Activated B cell treated with CpG ODN at 0.5 μM for 24 hours (primary cell): ENCODE results near the gene KANK3. TPM values are rescaled to one million over a fixed set of nuclear protein-coding genes. Genes with fewer than 3 reads are reported as not detected.

Source experiments
- ATAC-seq: fragments of 200-7000 bp; cut with Tn5 transposase; one replicate; pipeline ENCODE4 v1.10.0; 2021; ENCODE audit warnings: low read depth, mild to moderate bottlenecking, moderate library complexity
- CTCF ChIA-PET: fragments of 350-600 bp; sonication (Branson Sonifier 250); formaldehyde crosslinking; loops from one replicate; lab custom pipeline; 2021; ENCODE audit warnings: antibody characterized with exemption; lab: Charles Lee
- POLR2A ChIA-PET: fragments of 350-600 bp; sonication (Branson Sonifier 250); formaldehyde crosslinking; loops from one replicate; lab custom pipeline; 2021; ENCODE audit warnings: antibody characterized with exemption; lab: Charles Lee
- DNase-seq: peaks from one replicate; pipeline ENCODE4 v3.0.0; 2022
- H3K27ac Mint-ChIP-seq: one replicate; pipeline ENCODE4 v1.8.0; 2020; ENCODE audit warnings: mixed read lengths
- H3K27me3 Mint-ChIP-seq: one replicate; pipeline ENCODE4 v1.8.0; 2021; ENCODE audit warnings: mixed read lengths
- H3K36me3 Mint-ChIP-seq: one replicate; pipeline ENCODE4 v1.8.0; 2021; ENCODE audit warnings: low read depth, mixed read lengths
- H3K4me1 Mint-ChIP-seq: one replicate; pipeline ENCODE4 v1.8.0; 2021; ENCODE audit warnings: mixed read lengths
- H3K4me3 Mint-ChIP-seq: one replicate; pipeline ENCODE4 v1.8.0; 2020; ENCODE audit warnings: mild to moderate bottlenecking, mixed read lengths
- H3K9me3 Mint-ChIP-seq: one replicate; pipeline ENCODE4 v1.8.0; 2020; ENCODE audit warnings: mixed read lengths
- intact Hi-C: fragments of 100-400 bp; cut with micrococcal nuclease; formaldehyde crosslinking; loops from one replicate; pipeline ENCODE4 v1.15.1; 2024
- total RNA-seq: library from RNA; stranded (reverse); gene quantifications from 2 replicates; pipeline ENCODE4 v1.2.3, GENCODE V29; 2022
- TF ChIP-seq, protein P1 (sequence below): fragments of 200-600 bp; IDR thresholded peaks from one replicate; pipeline ENCODE4 v1.8.0; 2022; ENCODE audit warnings: antibody characterized with exemption, mild to moderate bottlenecking

Gene KANK3
- total RNA-seq, 1 donor from 2014 or later: 0.29 TPM

- POLR2A ChIA-PET: no interaction called here
- TF ChIP-seq, protein P1, sequence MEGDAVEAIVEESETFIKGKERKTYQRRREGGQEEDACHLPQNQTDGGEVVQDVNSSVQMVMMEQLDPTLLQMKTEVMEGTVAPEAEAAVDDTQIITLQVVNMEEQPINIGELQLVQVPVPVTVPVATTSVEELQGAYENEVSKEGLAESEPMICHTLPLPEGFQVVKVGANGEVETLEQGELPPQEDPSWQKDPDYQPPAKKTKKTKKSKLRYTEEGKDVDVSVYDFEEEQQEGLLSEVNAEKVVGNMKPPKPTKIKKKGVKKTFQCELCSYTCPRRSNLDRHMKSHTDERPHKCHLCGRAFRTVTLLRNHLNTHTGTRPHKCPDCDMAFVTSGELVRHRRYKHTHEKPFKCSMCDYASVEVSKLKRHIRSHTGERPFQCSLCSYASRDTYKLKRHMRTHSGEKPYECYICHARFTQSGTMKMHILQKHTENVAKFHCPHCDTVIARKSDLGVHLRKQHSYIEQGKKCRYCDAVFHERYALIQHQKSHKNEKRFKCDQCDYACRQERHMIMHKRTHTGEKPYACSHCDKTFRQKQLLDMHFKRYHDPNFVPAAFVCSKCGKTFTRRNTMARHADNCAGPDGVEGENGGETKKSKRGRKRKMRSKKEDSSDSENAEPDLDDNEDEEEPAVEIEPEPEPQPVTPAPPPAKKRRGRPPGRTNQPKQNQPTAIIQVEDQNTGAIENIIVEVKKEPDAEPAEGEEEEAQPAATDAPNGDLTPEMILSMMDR: no peak
- H3K4me1 Mint-ChIP-seq: peaks cover 7% of the 10 kb centered on the region
- CTCF ChIA-PET: no interaction called here
- intact Hi-C loops: no loop called here
- no peaks in the 10 kb centered on the region for H3K36me3 Mint-ChIP-seq
- ATAC-seq: peak; percentile 38
- no peak overlapping the region for H3K4me3 Mint-ChIP-seq
- no peak overlapping the region for H3K27ac Mint-ChIP-seq
- no peaks in the 10 kb centered on the region for H3K9me3 Mint-ChIP-seq
- no peak for DNase-seq
- peaks cover 24% of the 10 kb centered on the region for H3K27me3 Mint-ChIP-seq
These were observed 8.4 kb downstream of the KANK3 start for GRCh38 chr19:8334458-8335342.

GRCh38 chr19:8333767-8334457, 9.2 kb downstream of the KANK3 start:
- Mint-ChIP-seq H3K4me1 (peaks cover 7% of the 10 kb centered on the region), H3K36me3 (no peaks in the 10 kb centered on the region), H3K9me3 (no peaks in the 10 kb centered on the region), H3K4me3 (no peak overlapping the region), H3K27ac (no peak overlapping the region), H3K27me3 (peaks cover 22% of the 10 kb centered on the region)
- CTCF ChIA-PET: no interaction called here
- TF ChIP-seq, protein P1: no peak
- no peak for ATAC-seq
- intact Hi-C loops: no loop called here
- POLR2A ChIA-PET: no interaction called here
- DNase-seq: no peak

- H3K9me3 Mint-ChIP-seq: no peaks in the 10 kb centered on the region
- CTCF ChIA-PET: no interaction called here
- H3K36me3 Mint-ChIP-seq: no peaks in the 10 kb centered on the region
- POLR2A ChIA-PET: no interaction called here
- ATAC-seq: no peak
- intact Hi-C loops: no loop called here
- no peak overlapping the region for H3K27ac Mint-ChIP-seq
- H3K4me3 Mint-ChIP-seq: no peak overlapping the region
- H3K4me1 Mint-ChIP-seq: peaks cover 7% of the 10 kb centered on the region
- TF ChIP-seq, protein P1: no peak
- DNase-seq: no peak
- peaks cover 23% of the 10 kb centered on the region for H3K27me3 Mint-ChIP-seq
These were observed 9.9 kb downstream of the KANK3 start for GRCh38 chr19:8332976-8333766.

GRCh38 chr19:8331263-8331845, 11.7 kb downstream of the KANK3 start:
- ATAC-seq (no peak), DNase-seq (no peak)
- H3K27ac Mint-ChIP-seq: no peak overlapping the region
- H3K4me1 Mint-ChIP-seq: peaks cover 5% of the 10 kb centered on the region
- peaks cover 17% of the 10 kb centered on the region for H3K27me3 Mint-ChIP-seq
- H3K9me3 Mint-ChIP-seq: no peaks in the 10 kb centered on the region
- POLR2A ChIA-PET: no interaction called here
- H3K36me3 Mint-ChIP-seq: no peaks in the 10 kb centered on the region
- TF ChIP-seq, protein P1: no peak
- CTCF ChIA-PET: interaction anchor here (0.6 kb wide), 1 partner anchor 27 kb away, joined by 3 read pairs; no protein-coding TSS in a partner anchor
- intact Hi-C loops: no loop called here
- no peak overlapping the region for H3K4me3 Mint-ChIP-seq
